Fibroblast of pulmonary artery (primary cell): ENCODE results near the gene DDIAS.
"Not testable (repeated sequence)": the region's sequence is repeated elsewhere in the genome, so short reads cannot be mapped to it uniquely, and the experiment has no call there.

ENCODE experiments used
- DNase-seq: peaks from one replicate; pipeline ENCODE4 v3.0.0-alpha.2; 2010; ENCODE audit warnings: low read depth
- H3K4me3 ChIP-seq: replicated peaks from 2 replicates; pipeline ENCODE4 v1.5.1; 2011; ENCODE audit warnings: low read depth, mild to moderate bottlenecking, control low read depth, low read length, moderate library complexity
- TF ChIP-seq, protein P1 (sequence below): IDR thresholded peaks from 2 replicates; pipeline ENCODE4 v1.5.1; 2011; ENCODE audit warnings: mild to moderate bottlenecking, control low read depth, low read length, inconsistent platforms; ENCODE audit errors: missing control alignments

DDIAS gene

DNA sequence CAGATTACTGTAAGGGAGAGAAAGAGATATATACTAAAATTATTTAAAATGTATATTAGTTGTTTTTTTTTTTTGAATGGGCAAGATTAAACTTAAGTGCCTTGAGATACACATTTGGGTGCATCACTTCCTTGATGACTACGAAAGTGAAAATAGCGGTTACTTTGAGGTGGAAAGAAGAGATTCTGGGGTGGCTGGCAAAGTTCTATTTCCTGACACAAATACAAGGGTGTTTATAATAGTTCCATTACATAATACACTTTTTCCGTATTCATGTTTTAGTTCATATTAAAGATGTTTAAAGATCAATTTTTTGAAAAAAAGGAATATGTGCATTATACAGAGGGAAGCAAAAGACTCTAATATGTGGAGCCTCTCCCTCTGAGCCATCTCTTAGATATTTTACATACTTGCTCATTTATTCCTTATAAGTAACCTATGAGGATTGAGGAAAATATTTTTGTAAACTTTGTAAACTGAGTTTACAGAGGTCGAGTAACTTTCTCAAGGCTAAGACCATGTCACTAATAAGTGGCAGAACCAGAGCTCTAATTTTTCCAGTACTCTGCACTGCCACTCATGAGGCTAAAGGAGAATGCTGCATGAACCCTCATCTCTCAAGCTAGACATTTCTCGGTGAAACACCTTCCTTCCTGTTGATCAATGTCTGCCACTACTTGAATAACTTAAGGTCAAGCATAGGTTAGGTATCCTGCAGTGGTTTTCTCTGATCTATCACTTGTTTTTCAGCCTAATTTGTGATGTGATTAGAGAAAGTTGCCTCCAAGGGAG is 58.6 kb downstream of the DDIAS start:
- DNase-seq, result no peak
- no peak overlapping the region for H3K4me3 ChIP-seq

DNA sequence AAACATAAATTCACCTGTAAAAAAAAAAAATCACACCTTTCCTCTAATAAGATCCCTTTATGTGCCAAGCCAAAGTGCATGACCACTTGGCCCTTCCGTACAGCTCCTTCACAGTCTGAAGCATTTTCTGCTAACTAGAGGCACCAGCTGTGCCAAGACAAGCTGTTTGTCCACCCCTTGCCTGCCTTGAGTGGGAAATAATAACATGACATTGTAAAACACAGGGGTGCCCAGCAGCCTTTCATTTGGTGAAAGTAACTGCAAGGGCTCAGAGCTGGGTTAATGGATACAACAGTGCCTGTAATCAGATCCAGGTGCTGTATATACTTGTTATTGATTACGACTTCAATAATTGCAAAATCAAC is 59.2 kb downstream of the DDIAS start:
- H3K4me3 ChIP-seq, result no peak overlapping the region
- TF ChIP-seq, protein P1, sequence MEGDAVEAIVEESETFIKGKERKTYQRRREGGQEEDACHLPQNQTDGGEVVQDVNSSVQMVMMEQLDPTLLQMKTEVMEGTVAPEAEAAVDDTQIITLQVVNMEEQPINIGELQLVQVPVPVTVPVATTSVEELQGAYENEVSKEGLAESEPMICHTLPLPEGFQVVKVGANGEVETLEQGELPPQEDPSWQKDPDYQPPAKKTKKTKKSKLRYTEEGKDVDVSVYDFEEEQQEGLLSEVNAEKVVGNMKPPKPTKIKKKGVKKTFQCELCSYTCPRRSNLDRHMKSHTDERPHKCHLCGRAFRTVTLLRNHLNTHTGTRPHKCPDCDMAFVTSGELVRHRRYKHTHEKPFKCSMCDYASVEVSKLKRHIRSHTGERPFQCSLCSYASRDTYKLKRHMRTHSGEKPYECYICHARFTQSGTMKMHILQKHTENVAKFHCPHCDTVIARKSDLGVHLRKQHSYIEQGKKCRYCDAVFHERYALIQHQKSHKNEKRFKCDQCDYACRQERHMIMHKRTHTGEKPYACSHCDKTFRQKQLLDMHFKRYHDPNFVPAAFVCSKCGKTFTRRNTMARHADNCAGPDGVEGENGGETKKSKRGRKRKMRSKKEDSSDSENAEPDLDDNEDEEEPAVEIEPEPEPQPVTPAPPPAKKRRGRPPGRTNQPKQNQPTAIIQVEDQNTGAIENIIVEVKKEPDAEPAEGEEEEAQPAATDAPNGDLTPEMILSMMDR, result no peak
- no peak for DNase-seq

More for the DNA sequence above, 58.6 kb downstream of the DDIAS start:
- TF ChIP-seq, protein P1, result no peak

DNA sequence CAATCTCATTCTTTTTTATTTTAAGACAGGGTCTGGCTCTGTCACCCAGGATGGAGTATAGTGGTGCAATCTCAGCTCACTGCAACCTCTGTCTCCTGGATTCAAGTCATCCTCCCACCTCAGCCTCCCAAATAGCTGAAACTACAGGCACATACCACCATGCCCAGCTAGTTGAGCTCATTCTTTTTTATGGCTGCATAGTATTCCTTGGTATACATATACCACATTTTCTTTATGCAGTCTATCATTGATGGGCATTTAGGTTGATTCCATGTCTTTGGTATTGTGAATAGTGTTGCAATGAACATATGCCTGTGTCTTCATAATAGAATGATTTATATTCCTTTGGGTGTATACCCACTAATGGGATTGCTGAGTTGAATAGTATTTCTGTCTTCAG is 60.5 kb downstream of the DDIAS start:
- DNase-seq, H3K4me3 ChIP-seq: not testable (repeated sequence)

DNA sequence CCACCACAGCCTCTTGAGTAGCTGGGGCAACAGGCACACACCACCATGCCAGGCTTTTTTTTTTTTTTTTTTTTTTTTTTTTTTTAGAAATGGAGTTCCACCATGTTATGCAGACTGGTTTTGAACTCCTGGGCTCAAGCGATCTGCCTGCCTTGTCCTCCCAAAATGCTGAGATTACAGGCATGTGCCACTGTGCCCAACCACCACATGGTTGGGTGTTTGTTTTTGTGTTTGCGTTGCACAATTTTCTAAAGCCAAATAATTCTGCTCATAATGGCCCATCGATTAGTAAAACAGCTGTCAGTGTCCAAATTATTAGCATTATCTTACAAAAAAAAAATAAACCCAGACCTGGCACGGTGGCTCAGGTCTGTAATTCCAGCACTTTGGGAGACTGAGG is 65.8 kb downstream of the DDIAS start:
- TF ChIP-seq, protein P1, result no peak
- H3K4me3 ChIP-seq, result no peak overlapping the region
- DNase-seq, result no peak

DNA sequence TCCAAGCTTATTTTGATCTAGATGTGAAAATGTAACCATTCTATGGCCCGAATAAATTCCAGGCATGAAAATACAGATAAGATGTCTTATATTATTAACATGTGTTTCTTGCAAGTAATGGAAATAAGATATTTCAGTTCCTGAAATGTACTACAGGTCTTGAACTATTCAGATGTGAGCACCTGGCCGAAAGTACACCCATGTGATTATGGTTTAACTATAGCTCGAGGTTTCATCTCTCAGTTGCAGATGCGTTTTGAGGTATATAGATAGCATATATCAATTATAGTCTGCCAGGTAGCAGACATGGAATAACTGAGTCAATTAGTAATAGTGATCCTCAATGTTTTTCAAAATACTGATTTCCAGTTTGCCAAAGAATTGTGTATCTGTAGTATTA is 68.3 kb downstream of the DDIAS start:
- no peak for DNase-seq
- TF ChIP-seq, protein P1, result no peak
- no peak overlapping the region for H3K4me3 ChIP-seq

DNA sequence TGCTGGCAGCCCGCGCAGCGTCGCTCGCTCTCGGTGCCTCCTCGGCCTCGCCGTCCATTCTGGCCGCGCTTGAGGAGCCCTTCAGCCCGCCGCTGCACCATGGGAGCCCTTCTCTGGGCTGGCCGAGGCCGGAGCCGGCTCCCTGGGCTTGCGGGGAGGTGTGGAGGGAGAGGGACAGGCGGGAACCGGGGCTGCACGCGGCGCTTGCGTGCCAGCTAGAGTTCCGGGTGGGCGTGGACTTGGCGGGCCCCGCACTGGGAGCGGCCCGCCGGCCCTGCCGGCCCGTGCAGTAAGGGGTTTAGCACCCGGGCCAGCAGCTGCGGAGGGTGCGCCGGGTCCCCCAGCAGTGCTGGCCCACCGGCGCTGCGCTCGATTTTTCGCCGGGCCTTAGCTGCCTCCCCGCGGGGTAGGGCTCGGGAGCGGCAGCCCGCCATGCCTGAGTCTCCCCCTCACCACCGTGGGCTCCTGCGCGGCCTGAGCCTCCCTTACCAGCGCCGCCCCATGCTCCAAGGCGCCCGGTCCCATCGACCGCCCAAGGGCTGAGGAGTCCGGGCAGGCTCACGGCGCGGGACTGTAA is 69.1 kb downstream of the DDIAS start:
- H3K4me3 ChIP-seq, DNase-seq: not testable (repeated sequence)

DNA sequence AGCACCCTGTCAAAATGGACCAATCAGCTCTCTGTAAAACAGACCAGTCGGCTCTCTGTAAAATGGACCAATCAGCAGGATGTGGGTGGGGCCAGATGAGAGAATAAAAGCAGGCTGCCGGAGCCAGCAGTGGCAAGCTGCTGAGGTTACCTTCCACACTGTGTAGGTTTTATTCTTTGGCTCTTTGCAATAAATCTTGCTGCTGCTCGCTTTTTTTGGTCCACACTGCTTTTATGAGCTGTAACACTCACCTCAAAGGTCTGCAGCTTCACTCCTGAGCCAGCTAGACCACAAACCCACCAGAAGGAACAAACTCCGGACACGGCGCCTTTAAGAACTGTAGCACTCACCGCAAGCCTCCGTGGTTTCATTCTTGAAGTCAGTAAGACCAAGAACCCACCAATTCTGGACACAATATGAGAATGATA is 70.0 kb downstream of the DDIAS start:
- H3K4me3 ChIP-seq, DNase-seq: not testable (repeated sequence)

DNA sequence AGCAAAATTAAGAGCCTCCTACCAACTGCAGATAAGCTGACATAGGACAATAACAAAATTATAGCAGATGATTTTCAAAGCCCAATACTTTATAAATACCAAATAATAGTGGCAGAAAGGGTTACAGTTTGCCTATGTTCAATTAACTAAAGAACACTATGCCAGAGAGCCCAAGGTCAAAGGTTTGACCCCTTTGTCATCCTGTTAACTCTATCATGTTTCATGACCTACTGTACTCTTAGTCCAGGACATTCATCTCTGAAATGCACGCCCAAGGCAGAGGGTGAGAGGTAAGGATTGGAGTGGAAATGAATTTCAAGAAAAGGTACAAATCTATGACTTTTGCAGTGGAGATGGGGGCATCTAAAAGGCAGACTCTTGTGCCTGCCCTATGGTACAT is 70.6 kb downstream of the DDIAS start:
- H3K4me3 ChIP-seq, result no peak overlapping the region
- TF ChIP-seq, protein P1, result no peak
- DNase-seq, result no peak
